ENCODE measurements around the gene PLOD2.

DNA sequence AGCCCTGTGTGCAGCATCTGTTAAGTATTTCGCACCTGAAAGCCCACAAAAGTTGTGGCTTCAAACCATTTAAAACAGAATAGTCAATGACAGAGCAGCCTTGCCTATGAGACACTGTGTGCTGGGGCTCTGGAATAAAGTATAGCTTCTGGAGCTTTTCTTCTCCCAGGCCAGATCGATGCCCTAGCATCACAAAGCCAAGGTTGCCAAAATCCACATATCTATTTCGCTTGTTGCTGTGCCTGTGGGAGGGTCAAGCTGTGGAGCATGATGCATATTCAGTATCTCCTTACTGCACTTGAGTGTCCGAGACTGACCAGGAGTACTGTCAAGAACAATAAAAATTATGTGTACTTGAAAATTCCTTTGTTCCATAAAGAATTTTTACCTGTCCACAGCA, 7.6 kb downstream of the PLOD2 start:
- TF ChIP-seq, protein P1, sequence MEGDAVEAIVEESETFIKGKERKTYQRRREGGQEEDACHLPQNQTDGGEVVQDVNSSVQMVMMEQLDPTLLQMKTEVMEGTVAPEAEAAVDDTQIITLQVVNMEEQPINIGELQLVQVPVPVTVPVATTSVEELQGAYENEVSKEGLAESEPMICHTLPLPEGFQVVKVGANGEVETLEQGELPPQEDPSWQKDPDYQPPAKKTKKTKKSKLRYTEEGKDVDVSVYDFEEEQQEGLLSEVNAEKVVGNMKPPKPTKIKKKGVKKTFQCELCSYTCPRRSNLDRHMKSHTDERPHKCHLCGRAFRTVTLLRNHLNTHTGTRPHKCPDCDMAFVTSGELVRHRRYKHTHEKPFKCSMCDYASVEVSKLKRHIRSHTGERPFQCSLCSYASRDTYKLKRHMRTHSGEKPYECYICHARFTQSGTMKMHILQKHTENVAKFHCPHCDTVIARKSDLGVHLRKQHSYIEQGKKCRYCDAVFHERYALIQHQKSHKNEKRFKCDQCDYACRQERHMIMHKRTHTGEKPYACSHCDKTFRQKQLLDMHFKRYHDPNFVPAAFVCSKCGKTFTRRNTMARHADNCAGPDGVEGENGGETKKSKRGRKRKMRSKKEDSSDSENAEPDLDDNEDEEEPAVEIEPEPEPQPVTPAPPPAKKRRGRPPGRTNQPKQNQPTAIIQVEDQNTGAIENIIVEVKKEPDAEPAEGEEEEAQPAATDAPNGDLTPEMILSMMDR (IDR thresholded peaks at IDR 0.05; ENCODE audit: control extremely low read depth in 1 of 3, insufficient read depth in 1 of 3, low read depth in 1 of 3, low read length in 3 of 3), result no peak
- no peak for TF ChIP-seq BRCA1 (IDR thresholded peaks at IDR 0.05; ENCODE audit: low read depth, low read length)
- TF ChIP-seq TAF1 (IDR thresholded peaks at IDR 0.05; ENCODE audit: low read depth, low read length), result no peak
- no peak for TF ChIP-seq ZNF274 (IDR thresholded peaks at IDR 0.05; ENCODE audit: borderline replicate concordance, extremely low read depth, low read length)
- TF ChIP-seq EP300 (IDR thresholded peaks at IDR 0.05; ENCODE audit: borderline replicate concordance in 1 of 2, low read depth in 2 of 2, low read length in 2 of 2), result no peak
- no peak for TF ChIP-seq RAD21 (IDR thresholded peaks at IDR 0.05 in 1 of 2, conservative IDR thresholded peaks at IDR 0.05 in 1 of 2; ENCODE audit: low read depth in 2 of 2, low read length in 2 of 2)
- TF ChIP-seq JUN (IDR thresholded peaks at IDR 0.05; ENCODE audit: low read depth, low read length), result no peak
- TF ChIP-seq EGR1 (IDR thresholded peaks at IDR 0.05; ENCODE audit: borderline replicate concordance, low read depth, low read length), result no peak
- TF ChIP-seq SIN3A (conservative IDR thresholded peaks at IDR 0.05 in 1 of 2, IDR thresholded peaks at IDR 0.05 in 1 of 2; ENCODE audit: low read depth in 1 of 2, low read length in 2 of 2), result no peak
- no peak for TF ChIP-seq KDM1A (IDR thresholded peaks at IDR 0.05; ENCODE audit: borderline replicate concordance, low read length)
- TF ChIP-seq POLR2AphosphoS5 (IDR thresholded peaks at IDR 0.05; ENCODE audit: low read depth, low read length), result no peak

All from H1 (cell line).